ENCODE data around the gene MTHFD1L.

DNA sequence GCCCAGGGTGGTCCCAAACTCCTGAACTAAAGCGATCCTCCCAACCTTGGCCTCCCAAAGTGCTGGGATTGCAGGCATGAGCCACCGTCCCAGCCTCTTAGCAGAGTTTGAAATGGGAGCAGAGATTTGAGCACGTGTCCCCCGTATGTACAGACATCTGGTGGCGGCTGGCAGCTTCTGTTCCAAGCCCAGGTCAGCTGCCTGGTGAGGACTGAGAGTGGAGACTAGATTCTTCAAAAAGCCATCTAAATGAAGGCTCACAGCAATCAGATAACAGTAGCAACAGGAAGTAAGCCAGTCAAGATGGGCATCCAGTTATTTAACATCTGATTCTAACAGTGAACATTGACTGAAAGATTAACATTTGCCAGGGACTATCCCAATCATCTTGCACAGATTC, 246.2 kb downstream of the MTHFD1L start:
- TF ChIP-seq, protein P1, sequence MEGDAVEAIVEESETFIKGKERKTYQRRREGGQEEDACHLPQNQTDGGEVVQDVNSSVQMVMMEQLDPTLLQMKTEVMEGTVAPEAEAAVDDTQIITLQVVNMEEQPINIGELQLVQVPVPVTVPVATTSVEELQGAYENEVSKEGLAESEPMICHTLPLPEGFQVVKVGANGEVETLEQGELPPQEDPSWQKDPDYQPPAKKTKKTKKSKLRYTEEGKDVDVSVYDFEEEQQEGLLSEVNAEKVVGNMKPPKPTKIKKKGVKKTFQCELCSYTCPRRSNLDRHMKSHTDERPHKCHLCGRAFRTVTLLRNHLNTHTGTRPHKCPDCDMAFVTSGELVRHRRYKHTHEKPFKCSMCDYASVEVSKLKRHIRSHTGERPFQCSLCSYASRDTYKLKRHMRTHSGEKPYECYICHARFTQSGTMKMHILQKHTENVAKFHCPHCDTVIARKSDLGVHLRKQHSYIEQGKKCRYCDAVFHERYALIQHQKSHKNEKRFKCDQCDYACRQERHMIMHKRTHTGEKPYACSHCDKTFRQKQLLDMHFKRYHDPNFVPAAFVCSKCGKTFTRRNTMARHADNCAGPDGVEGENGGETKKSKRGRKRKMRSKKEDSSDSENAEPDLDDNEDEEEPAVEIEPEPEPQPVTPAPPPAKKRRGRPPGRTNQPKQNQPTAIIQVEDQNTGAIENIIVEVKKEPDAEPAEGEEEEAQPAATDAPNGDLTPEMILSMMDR (IDR thresholded peaks at IDR 0.05): no peak
- TF ChIP-seq EZH2phosphoT487 (IDR thresholded peaks at IDR 0.05) (no peak), EZH2 (IDR thresholded peaks at IDR 0.05) (no peak)
